Type B pancreatic cell (in vitro differentiated cells): Measurements from ENCODE around the gene LCE1B. TPM values are rescaled to one million over a fixed set of nuclear protein-coding genes. Genes with fewer than 3 reads are reported as not detected.

Experiments used
- DNase-seq: peaks from one replicate; pipeline ENCODE4 v3.0.0; 2021; ENCODE audit warnings: mixed read lengths; ENCODE audit not compliant: unreplicated experiment; ENCODE audit errors: extremely low spot score
- H3K27ac Mint-ChIP-seq: 2 replicates; pipeline ENCODE4 v1.8.0; 2021; ENCODE audit warnings: mild to moderate bottlenecking, mixed read lengths
- H3K27me3 Mint-ChIP-seq: 2 replicates; pipeline ENCODE4 v1.8.0; 2021; ENCODE audit warnings: mixed read lengths
- H3K36me3 Mint-ChIP-seq: 2 replicates; pipeline ENCODE4 v1.8.0; 2021; ENCODE audit warnings: mixed read lengths
- H3K4me1 Mint-ChIP-seq: one replicate; pipeline ENCODE4 v1.8.0; 2021; ENCODE audit warnings: mixed read lengths; ENCODE audit not compliant: unreplicated experiment
- H3K4me3 Mint-ChIP-seq: 2 replicates; pipeline ENCODE4 v1.8.0; 2021; ENCODE audit warnings: mild to moderate bottlenecking, mixed read lengths
- H3K9me3 Mint-ChIP-seq: 2 replicates; pipeline ENCODE4 v1.8.0; 2021; ENCODE audit warnings: mixed read lengths
- CTCF ChIP-seq: fragments of 200-600 bp; sonication (generic); conservative IDR thresholded peaks from 2 replicates; pipeline ENCODE4 v1.5.0; 2021; ENCODE audit warnings: antibody characterized with exemption, mild to moderate bottlenecking
- total RNA-seq: library from RNA; stranded (reverse); gene quantifications from 2 replicates; pipeline ENCODE4 v1.2.1, GENCODE V29; 2021; ENCODE audit warnings: low replicate concordance

Gene LCE1B
- total RNA-seq, 1 donor from 2014 or later, result not detected

GRCh38 chr1:152806576-152806975 is 5.2 kb upstream of the LCE1B start, which contains the start of gene LCE1C:
TSS of gene LCE1C (minus strand) at chr1:152806651. CDS start at chr1:152805478, 1,173 bp downstream.
- Mint-ChIP-seq H3K9me3 (no peaks in the 10 kb centered on the region), H3K27ac (no peak within 1 kb of the TSS), H3K36me3 (no peaks in the 10 kb centered on the region)

GRCh38 chr1:152811050-152811449 is 721 bp upstream of the LCE1B start:
- peaks cover 13% of the 10 kb centered on the region for H3K9me3 Mint-ChIP-seq
- H3K4me3 Mint-ChIP-seq, result no peak overlapping the region
- H3K27me3 Mint-ChIP-seq, result no peaks in the 10 kb centered on the region
- H3K36me3 Mint-ChIP-seq, result no peaks in the 10 kb centered on the region
- TF ChIP-seq CTCF, result no peak
- no peak overlapping the region for H3K27ac Mint-ChIP-seq
- no peak for DNase-seq
- H3K4me1 Mint-ChIP-seq, result no peaks in the 10 kb centered on the region

More at GRCh38 chr1:152806576-152806975, 5.2 kb upstream of the LCE1B start, which contains the start of gene LCE1C:
- Mint-ChIP-seq H3K4me1 (no peaks in the 10 kb centered on the region), H3K4me3 (no peak within 1 kb of the TSS), H3K27me3 (no peaks in the 10 kb centered on the region)
- DNase-seq, result no peak
- no peak for TF ChIP-seq CTCF

- no peak overlapping the region for H3K27ac Mint-ChIP-seq
- no peak for TF ChIP-seq CTCF
- H3K36me3 Mint-ChIP-seq, result no peaks in the 10 kb centered on the region
- no peak overlapping the region for H3K4me3 Mint-ChIP-seq
- no peaks in the 10 kb centered on the region for H3K27me3 Mint-ChIP-seq
- H3K9me3 Mint-ChIP-seq, result peaks cover 17% of the 10 kb centered on the region
- no peaks in the 10 kb centered on the region for H3K4me1 Mint-ChIP-seq
- DNase-seq, result no peak
Measured at GRCh38 chr1:152817309-152817708, 5.5 kb downstream of the LCE1B start.

- Mint-ChIP-seq H3K27me3 (no peaks in the 10 kb centered on the region), H3K9me3 (peaks cover 4% of the 10 kb centered on the region), H3K27ac (no peak overlapping the region), H3K4me3 (no peak overlapping the region), H3K36me3 (no peaks in the 10 kb centered on the region), H3K4me1 (no peaks in the 10 kb centered on the region)
- no peak for TF ChIP-seq CTCF
- no peak for DNase-seq
Measured at GRCh38 chr1:152823294-152823693, 11.5 kb downstream of the LCE1B start.

- Mint-ChIP-seq H3K27me3 (no peaks in the 10 kb centered on the region), H3K27ac (no peak overlapping the region), H3K4me3 (no peak overlapping the region), H3K4me1 (no peaks in the 10 kb centered on the region), H3K36me3 (no peaks in the 10 kb centered on the region), H3K9me3 (no peaks in the 10 kb centered on the region)
- DNase-seq, result no peak
- no peak for TF ChIP-seq CTCF
Measured at GRCh38 chr1:152824964-152825363, 13.2 kb downstream of the LCE1B start.

- TF ChIP-seq CTCF, result no peak
- Mint-ChIP-seq H3K36me3 (no peaks in the 10 kb centered on the region), H3K9me3 (no peaks in the 10 kb centered on the region), H3K27ac (no peak within 1 kb of the TSS), H3K27me3 (no peaks in the 10 kb centered on the region), H3K4me1 (no peaks in the 10 kb centered on the region), H3K4me3 (no peak within 1 kb of the TSS)
- DNase-seq, result no peak
Measured at GRCh38 chr1:152827173-152827572, 15.4 kb downstream of the LCE1B start, which contains the start of gene LCE1A. TSS of gene LCE1A (plus strand) at chr1:152827473. CDS start at chr1:152827473, 0 bp downstream.
